ENCODE results near the gene ACTA1. TPM values are rescaled to one million over a fixed set of nuclear protein-coding genes. Genes with fewer than 3 reads are reported as not detected.

ACTA1 gene
- total RNA-seq, 1 experiment from 2014 or later = not detected

GRCh38 chr1:229436201-229436600 lies 2.3 kb upstream of the ACTA1 start:
- Histone ChIP-seq H3K27ac (ENCODE audit: low read length) (no peak overlapping the region), H3K27me3 (ENCODE audit: low read length) (no peaks in the 10 kb centered on the region), H3K4me2 (ENCODE audit: low read depth, low read length, poor library complexity, severe bottlenecking) (no peak overlapping the region), H3K36me3 (ENCODE audit: insufficient read depth, low read length) (no peaks in the 10 kb centered on the region), H3K79me2 (ENCODE audit: low read length) (no peaks in the 10 kb centered on the region), H3K4me3 (ENCODE audit: low read length) (no peak overlapping the region), H3K9me3 (ENCODE audit: low read length) (no peaks in the 10 kb centered on the region), H3K4me1 (ENCODE audit: low read length) (no peaks in the 10 kb centered on the region), H4K20me1 (ENCODE audit: insufficient read depth, low read depth, low read length) (peaks cover 5% of the 10 kb centered on the region; the same call in 1 of the 2 replicates), H2AFZ (ENCODE audit: low read length) (no peak overlapping the region), H3K9ac (ENCODE audit: low read length) (no peak overlapping the region), H3K9me2 (replicated peaks; ENCODE audit: insufficient read depth, low read length) (no peaks in the 10 kb centered on the region)
- DNase-seq = no peak

GRCh38 chr1:229434641-229435051 lies 752 bp upstream of the ACTA1 start:
- Histone ChIP-seq H3K4me2 (ENCODE audit: low read depth, low read length, poor library complexity, severe bottlenecking) (no peak overlapping the region), H3K4me1 (ENCODE audit: low read length) (no peaks in the 10 kb centered on the region; the same call in 1 of the 2 replicates), H4K20me1 (ENCODE audit: insufficient read depth, low read depth, low read length) (peaks cover 5% of the 10 kb centered on the region; the same call in 1 of the 2 replicates), H3K9me2 (replicated peaks; ENCODE audit: insufficient read depth, low read length) (no peaks in the 10 kb centered on the region), H3K27ac (ENCODE audit: low read length) (no peak overlapping the region), H3K9ac (ENCODE audit: low read length) (no peak overlapping the region), H2AFZ (ENCODE audit: low read length) (no peak overlapping the region), H3K27me3 (ENCODE audit: low read length) (no peaks in the 10 kb centered on the region), H3K4me3 (ENCODE audit: low read length) (no peak overlapping the region), H3K36me3 (ENCODE audit: insufficient read depth, low read length) (no peaks in the 10 kb centered on the region), H3K79me2 (ENCODE audit: low read length) (no peaks in the 10 kb centered on the region), H3K9me3 (ENCODE audit: low read length) (no peaks in the 10 kb centered on the region)
- DNase-seq = no peak

GRCh38 chr1:229433364-229434004 lies 410 bp downstream of the ACTA1 start:
- Histone ChIP-seq H3K4me2 (ENCODE audit: low read depth, low read length, poor library complexity, severe bottlenecking) (no peak overlapping the region), H3K27ac (ENCODE audit: low read length) (no peak overlapping the region), H2AFZ (ENCODE audit: low read length) (no peak overlapping the region), H3K9ac (ENCODE audit: low read length) (no peak overlapping the region), H3K9me2 (replicated peaks; ENCODE audit: insufficient read depth, low read length) (no peaks in the 10 kb centered on the region), H3K4me3 (ENCODE audit: low read length) (no peak overlapping the region), H3K4me1 (ENCODE audit: low read length) (peaks cover 5% of the 10 kb centered on the region), H3K36me3 (ENCODE audit: insufficient read depth, low read length) (no peaks in the 10 kb centered on the region), H3K27me3 (ENCODE audit: low read length) (no peaks in the 10 kb centered on the region), H3K9me3 (ENCODE audit: low read length) (no peaks in the 10 kb centered on the region), H3K79me2 (ENCODE audit: low read length) (no peaks in the 10 kb centered on the region), H4K20me1 (ENCODE audit: insufficient read depth, low read depth, low read length) (peaks cover 5% of the 10 kb centered on the region; the same call in 1 of the 2 replicates)
- no peak for DNase-seq

GRCh38 chr1:229432905-229433304 lies 989 bp downstream of the ACTA1 start:
- no peak overlapping the region for H3K4me3 ChIP-seq (ENCODE audit: low read length)
- peaks cover 5% of the 10 kb centered on the region for H3K4me1 ChIP-seq (ENCODE audit: low read length)
- no peak overlapping the region for H2AFZ ChIP-seq (ENCODE audit: low read length)
- H3K36me3 ChIP-seq (ENCODE audit: insufficient read depth, low read length) = no peaks in the 10 kb centered on the region
- no peak overlapping the region for H3K9ac ChIP-seq (ENCODE audit: low read length)
- H3K27ac ChIP-seq (ENCODE audit: low read length) = no peak overlapping the region
- H3K9me3 ChIP-seq (ENCODE audit: low read length) = no peaks in the 10 kb centered on the region
- no peak overlapping the region for H3K4me2 ChIP-seq (ENCODE audit: low read depth, low read length, poor library complexity, severe bottlenecking)
- 0 out of 2 replicates have a peak, but pooled peaks cover under 1% of the 10 kb centered on the region for H4K20me1 ChIP-seq (ENCODE audit: insufficient read depth, low read depth, low read length)
- DNase-seq = no peak
- H3K79me2 ChIP-seq (ENCODE audit: low read length) = no peaks in the 10 kb centered on the region
- no peaks in the 10 kb centered on the region for H3K27me3 ChIP-seq (ENCODE audit: low read length)
- H3K9me2 ChIP-seq (replicated peaks; ENCODE audit: insufficient read depth, low read length) = no peaks in the 10 kb centered on the region

GRCh38 chr1:229432116-229432461 lies 1.8 kb downstream of the ACTA1 start:
- no peak overlapping the region for H3K4me3 ChIP-seq (ENCODE audit: low read length)
- no peak for DNase-seq

GRCh38 chr1:229431284-229432115 lies 2.4 kb downstream of the ACTA1 start:
- no peaks in the 10 kb centered on the region for H4K20me1 ChIP-seq (ENCODE audit: insufficient read depth, low read depth, low read length)
- H3K27ac ChIP-seq (ENCODE audit: low read length) = no peak overlapping the region
- no peak for DNase-seq
- H3K4me3 ChIP-seq (ENCODE audit: low read length) = no peak overlapping the region
- H3K4me1 ChIP-seq (ENCODE audit: low read length) = peaks cover 5% of the 10 kb centered on the region
- no peak overlapping the region for H2AFZ ChIP-seq (ENCODE audit: low read length)
- no peaks in the 10 kb centered on the region for H3K9me2 ChIP-seq (replicated peaks; ENCODE audit: insufficient read depth, low read length)
- no peaks in the 10 kb centered on the region for H3K27me3 ChIP-seq (ENCODE audit: low read length)
- no peaks in the 10 kb centered on the region for H3K79me2 ChIP-seq (ENCODE audit: low read length)
- H3K9ac ChIP-seq (ENCODE audit: low read length) = no peak overlapping the region
- H3K36me3 ChIP-seq (ENCODE audit: insufficient read depth, low read length) = no peaks in the 10 kb centered on the region
- no peak overlapping the region for H3K4me2 ChIP-seq (ENCODE audit: low read depth, low read length, poor library complexity, severe bottlenecking)
- H3K9me3 ChIP-seq (ENCODE audit: low read length) = no peaks in the 10 kb centered on the region

More at GRCh38 chr1:229432116-229432461, 1.8 kb downstream of the ACTA1 start:
- H3K27me3 ChIP-seq (ENCODE audit: low read length) = no peaks in the 10 kb centered on the region
- H4K20me1 ChIP-seq (ENCODE audit: insufficient read depth, low read depth, low read length) = no peaks in the 10 kb centered on the region
- H2AFZ ChIP-seq (ENCODE audit: low read length) = no peak overlapping the region
- H3K4me1 ChIP-seq (ENCODE audit: low read length) = peaks cover 5% of the 10 kb centered on the region
- H3K9me3 ChIP-seq (ENCODE audit: low read length) = no peaks in the 10 kb centered on the region
- H3K79me2 ChIP-seq (ENCODE audit: low read length) = no peaks in the 10 kb centered on the region
- H3K36me3 ChIP-seq (ENCODE audit: insufficient read depth, low read length) = no peaks in the 10 kb centered on the region
- H3K9me2 ChIP-seq (replicated peaks; ENCODE audit: insufficient read depth, low read length) = no peaks in the 10 kb centered on the region
- H3K27ac ChIP-seq (ENCODE audit: low read length) = no peak overlapping the region
- H3K9ac ChIP-seq (ENCODE audit: low read length) = no peak overlapping the region
- no peak overlapping the region for H3K4me2 ChIP-seq (ENCODE audit: low read depth, low read length, poor library complexity, severe bottlenecking)

GRCh38 chr1:229430761-229431283 lies 3.1 kb downstream of the ACTA1 start:
- DNase-seq = no peak
- Histone ChIP-seq H3K4me3 (ENCODE audit: low read length) (no peak overlapping the region), H2AFZ (ENCODE audit: low read length) (no peak overlapping the region), H3K36me3 (ENCODE audit: insufficient read depth, low read length) (no peaks in the 10 kb centered on the region), H3K4me1 (ENCODE audit: low read length) (peaks cover 5% of the 10 kb centered on the region), H3K79me2 (ENCODE audit: low read length) (no peaks in the 10 kb centered on the region), H3K4me2 (ENCODE audit: low read depth, low read length, poor library complexity, severe bottlenecking) (no peak overlapping the region), H4K20me1 (ENCODE audit: insufficient read depth, low read depth, low read length) (no peaks in the 10 kb centered on the region), H3K27me3 (ENCODE audit: low read length) (no peaks in the 10 kb centered on the region), H3K9me2 (replicated peaks; ENCODE audit: insufficient read depth, low read length) (no peaks in the 10 kb centered on the region), H3K9ac (ENCODE audit: low read length) (no peak overlapping the region), H3K9me3 (ENCODE audit: low read length) (no peaks in the 10 kb centered on the region), H3K27ac (ENCODE audit: low read length) (no peak overlapping the region)

- H3K27me3 ChIP-seq (ENCODE audit: low read length) = no peaks in the 10 kb centered on the region
Observed at GRCh38 chr1:229428256-229428655, 5.6 kb downstream of the ACTA1 start.

More at GRCh38 chr1:229428256-229428655, 5.6 kb downstream of the ACTA1 start:
- Histone ChIP-seq H3K27ac (ENCODE audit: low read length) (no peak overlapping the region), H3K4me2 (ENCODE audit: low read depth, low read length, poor library complexity, severe bottlenecking) (no peak overlapping the region), H3K36me3 (ENCODE audit: insufficient read depth, low read length) (no peaks in the 10 kb centered on the region), H4K20me1 (ENCODE audit: insufficient read depth, low read depth, low read length) (no peaks in the 10 kb centered on the region), H3K9me3 (ENCODE audit: low read length) (no peaks in the 10 kb centered on the region), H3K9me2 (replicated peaks; ENCODE audit: insufficient read depth, low read length) (no peaks in the 10 kb centered on the region), H3K4me1 (ENCODE audit: low read length) (peaks cover 5% of the 10 kb centered on the region), H3K79me2 (ENCODE audit: low read length) (no peaks in the 10 kb centered on the region), H2AFZ (ENCODE audit: low read length) (no peak overlapping the region), H3K4me3 (ENCODE audit: low read length) (no peak overlapping the region), H3K9ac (ENCODE audit: low read length) (no peak overlapping the region)
- DNase-seq = no peak
